ENCODE data around the gene E2F6.
"Not testable (repeated sequence)": the region's sequence is repeated elsewhere in the genome, so short reads cannot be mapped to it uniquely, and the experiment has no call there.

The E2F6 gene

DNA sequence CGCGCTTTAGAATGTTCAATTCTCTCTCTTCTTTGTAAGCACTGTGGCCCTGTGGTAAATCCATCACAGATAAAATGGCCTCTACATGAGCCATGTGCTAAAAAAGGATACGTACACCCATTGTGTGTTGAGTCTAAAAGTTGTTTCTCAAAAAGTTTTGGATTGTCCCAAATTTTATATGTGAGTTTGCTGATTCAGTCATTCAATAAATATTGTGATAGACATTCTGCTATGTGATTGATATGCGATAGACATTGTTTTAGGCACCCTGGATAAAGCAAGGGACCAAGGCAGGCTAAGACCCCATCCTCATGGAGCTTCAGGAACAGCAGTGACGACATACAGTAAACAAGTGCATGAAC, 53.5 kb downstream of the E2F6 start:
- DNase-seq (ENCODE audit: low read depth): no peak

DNA sequence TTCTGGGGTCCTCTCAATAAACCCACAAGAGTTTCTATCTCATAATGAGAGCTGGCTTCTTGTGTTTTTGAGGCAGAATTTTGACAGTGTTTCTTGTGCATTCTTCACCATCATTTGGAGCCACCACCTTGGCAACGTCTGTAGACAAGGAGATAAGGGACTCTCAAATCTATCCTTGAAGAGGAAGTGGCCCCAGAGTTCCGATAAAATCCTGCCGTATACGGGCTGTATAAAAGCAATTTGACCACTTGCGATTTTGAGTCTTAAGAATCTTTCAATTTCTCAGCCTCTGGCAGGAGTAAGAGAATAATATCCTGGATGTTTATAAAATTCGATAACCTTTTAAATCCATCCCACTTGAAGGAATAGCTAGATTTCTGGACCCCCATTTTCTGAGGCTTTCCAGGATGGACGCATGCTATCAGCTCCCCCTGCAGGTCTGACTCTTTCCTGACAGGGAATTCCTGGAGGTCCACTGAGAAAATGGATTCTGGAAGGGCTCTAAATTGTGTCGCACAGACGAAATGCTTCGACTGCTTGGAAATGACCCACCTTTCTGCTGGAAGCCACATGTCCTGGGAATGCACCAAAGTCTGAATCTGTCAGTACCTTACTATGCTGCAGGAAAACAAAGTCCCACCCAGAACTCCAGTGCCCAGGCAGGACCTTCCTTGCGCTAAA, 54.1 kb downstream of the E2F6 start:
- no peak for DNase-seq (ENCODE audit: low read depth)

DNA sequence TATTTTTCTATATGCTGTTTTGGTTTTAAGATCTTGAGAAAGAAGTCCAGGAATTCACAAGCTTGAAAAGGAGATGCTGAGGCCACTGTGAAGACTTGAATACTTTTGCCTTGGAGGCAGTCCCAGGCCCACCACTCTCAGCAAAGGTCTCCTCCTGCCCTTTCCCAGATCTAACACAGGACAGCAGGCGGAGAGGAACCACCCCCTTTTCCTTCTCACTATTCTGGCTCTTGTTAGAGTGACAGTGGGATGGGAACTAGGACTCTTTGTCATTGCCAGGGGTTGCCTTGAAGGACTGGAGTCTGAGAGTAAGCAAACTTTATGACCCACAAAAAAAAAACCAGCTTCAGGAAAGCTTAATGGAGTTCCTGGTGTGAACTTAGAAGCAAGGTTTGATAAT, 54.7 kb downstream of the E2F6 start:
- DNase-seq (ENCODE audit: low read depth): no peak

- DNase-seq (ENCODE audit: low read depth): no peak
These were observed 55.9 kb downstream of the E2F6 start for GRCh38 chr2:11410101-11410500.

GRCh38 chr2:11409572-11409959, 56.4 kb downstream of the E2F6 start:
- no peak for DNase-seq (ENCODE audit: low read depth)

DNA sequence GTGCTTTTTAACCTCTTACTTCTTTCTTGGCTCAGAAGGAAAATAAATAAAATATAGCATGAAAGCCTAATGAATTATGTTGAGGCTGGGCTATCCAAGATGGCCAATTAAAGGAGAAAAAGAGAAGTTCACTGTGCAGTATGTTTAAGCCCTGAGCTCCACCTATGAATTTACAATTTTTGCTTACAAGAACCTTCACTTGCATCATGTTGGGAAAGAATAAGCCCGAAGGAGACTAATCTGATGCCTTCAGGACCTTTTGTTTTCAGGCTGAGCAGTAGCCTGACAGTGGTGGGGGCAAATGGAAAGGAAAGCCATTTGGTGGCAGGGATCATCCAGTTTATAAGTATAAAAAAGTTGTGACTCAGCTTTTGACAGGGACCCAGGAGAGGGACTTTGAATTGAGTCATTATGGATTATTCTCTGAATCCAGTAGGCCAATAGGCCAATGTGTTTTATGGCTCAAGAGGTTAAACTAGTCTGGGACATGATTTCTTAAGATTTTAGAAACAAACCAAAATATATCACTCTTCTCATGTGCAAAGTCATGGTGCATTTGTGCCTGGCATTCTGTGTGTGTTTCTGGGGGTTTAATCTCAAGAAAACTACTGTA, 56.9 kb downstream of the E2F6 start:
- DNase-seq (ENCODE audit: low read depth): no peak

DNA sequence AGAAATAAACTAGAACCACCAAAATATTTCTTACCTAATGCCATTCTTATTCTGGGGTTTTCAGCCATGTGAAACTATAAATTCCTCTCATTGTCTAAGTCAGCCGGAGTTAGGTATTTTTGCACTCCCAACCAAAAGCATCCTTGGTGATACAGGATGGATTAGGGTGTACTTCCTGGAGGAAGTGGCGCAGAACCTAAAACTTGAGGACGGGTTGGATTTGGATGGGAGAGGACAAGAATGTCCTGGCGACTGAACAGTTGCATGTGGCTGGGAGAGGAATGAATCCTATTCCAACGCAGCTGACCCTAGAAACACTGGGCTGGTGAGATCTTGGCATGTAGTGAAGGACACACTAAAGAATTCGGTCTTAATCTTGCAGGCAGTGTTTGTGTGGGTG, 58.5 kb downstream of the E2F6 start:
- DNase-seq (ENCODE audit: low read depth): no peak

- no peak for DNase-seq (ENCODE audit: low read depth)
These were observed 59.0 kb downstream of the E2F6 start for GRCh38 chr2:11406958-11407381.

DNA sequence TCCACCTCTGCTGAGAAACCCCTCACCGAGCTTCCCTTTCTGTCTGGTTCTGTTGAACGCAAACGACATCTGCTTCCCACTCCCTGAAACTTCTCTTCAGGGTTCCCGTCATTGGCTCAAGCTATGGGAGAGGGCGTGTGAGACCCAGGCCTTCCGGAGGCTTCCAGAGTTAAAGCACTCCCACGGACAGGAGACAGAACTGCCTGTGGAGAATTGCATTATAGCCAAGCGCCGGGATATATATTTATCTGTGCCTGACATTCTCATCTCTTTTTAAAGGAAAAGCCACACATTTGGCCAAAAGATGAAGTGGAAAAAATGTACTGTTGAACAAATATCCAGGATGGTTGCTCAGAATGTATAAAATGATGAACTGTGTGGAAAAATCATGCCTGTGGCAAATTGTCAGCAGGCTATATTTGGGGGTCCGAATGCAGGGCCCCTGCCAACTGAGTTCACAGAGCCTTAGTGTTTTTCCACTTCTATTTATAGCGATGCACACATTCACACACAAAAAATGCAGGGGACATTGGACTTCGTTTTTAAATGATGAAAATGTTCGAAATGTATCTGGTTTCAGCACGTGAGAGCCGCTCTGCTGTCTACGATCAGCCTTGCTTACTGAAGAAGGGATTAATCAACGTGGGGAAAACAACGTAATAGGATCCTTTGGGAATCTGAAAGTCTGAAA, 59.5 kb downstream of the E2F6 start:
- DNase-seq (ENCODE audit: low read depth): no peak

GRCh38 chr2:11405599-11406266, 60.2 kb downstream of the E2F6 start:
- no peak for DNase-seq (ENCODE audit: low read depth)

DNA sequence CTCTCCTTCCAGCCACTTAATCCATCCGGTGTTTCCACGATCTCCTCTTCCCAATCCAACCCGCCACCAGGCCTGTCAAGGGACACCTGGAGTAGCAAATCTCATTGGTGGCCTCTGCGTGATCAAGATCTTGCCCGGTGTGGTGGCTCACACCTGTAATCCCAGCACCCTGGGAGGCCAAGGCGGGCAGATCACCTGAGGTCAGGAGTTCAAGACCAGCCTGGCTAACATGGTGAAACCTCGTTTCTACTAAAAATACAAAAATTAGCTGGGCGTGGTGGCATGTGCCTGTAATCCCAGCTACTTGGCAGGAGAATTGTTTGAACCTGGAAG, 60.9 kb downstream of the E2F6 start:
- not testable (repeated sequence) for DNase-seq (ENCODE audit: low read depth)

GRCh38 chr2:11404376-11405073, 61.4 kb downstream of the E2F6 start:
- DNase-seq (ENCODE audit: low read depth): no peak

- DNase-seq (ENCODE audit: low read depth): no peak
These were observed 63.5 kb downstream of the E2F6 start for GRCh38 chr2:11402436-11402835.

GRCh38 chr2:11399438-11399762, 66.6 kb downstream of the E2F6 start:
- no peak for DNase-seq (ENCODE audit: low read depth)

GRCh38 chr2:11398750-11399437, 67.1 kb downstream of the E2F6 start:
- no peak for DNase-seq (ENCODE audit: low read depth)

GRCh38 chr2:11397513-11397912, 68.4 kb downstream of the E2F6 start:
- DNase-seq (ENCODE audit: low read depth): no peak

DNA sequence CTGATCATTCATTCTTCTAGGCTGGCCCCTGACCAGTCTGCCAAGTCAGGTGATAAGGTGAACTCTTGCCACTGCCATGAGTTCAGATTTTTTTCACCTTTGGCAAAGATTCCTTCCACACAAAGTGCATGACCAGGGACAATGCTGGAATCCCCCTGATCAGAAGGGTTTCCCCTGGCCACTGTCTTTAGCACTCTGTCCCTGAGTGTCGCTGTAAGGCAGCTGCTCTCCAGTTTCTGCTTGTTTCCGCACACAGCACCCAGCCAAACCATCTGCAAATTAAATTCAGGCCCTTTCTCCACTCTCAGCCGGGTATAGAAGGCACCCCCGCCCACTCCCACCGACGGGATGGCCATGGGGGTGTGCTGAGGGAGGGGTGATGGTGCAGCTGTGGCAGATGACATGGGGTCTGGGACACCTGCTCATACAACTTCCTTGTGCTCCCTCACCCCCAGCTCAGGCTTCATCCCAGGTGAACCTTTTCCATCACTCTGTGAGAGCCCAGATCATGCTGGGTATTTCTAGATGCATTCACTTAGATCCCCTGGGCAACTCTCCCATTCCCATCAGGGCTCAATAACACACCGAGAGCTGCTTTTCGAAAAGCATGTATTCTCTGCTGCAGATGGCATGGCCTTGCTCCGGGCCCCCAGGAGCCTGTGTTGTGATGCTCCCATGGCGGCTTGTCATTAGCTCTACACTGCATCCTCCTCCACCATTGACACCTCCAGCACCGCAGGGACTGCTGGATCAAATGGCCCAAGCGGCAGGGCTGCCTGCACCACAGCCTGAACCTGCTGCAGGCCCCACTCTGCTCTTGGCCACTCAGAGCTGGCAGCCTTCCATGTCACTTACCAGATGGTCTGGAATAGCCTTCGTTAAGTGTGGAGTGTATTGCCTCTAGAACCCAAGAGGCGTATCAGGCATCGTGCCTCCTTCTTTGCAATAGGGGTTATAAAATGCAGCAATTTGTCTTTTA, 69.2 kb downstream of the E2F6 start:
- no peak for DNase-seq (ENCODE audit: low read depth)

DNA sequence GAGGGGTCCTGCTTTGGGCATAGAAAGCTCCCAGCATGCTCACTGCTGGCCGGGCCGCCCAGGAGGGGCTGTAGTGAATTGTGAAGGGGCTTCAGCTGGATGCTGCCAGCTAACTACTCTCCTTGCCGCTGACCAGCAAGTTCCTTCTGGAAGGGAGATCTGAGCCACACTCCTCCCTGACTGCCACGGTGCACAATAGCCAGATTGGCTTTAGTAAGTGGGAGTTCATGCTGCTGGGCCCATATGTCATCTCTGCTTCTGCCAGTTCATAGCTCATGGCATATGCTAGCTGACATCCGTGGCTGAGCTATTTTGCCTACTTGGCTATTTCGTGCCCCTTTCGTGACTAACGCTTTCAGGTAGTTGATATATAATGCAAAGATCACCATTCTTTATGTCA, 69.9 kb downstream of the E2F6 start:
- DNase-seq (ENCODE audit: low read depth): no peak

- DNase-seq (ENCODE audit: low read depth): no peak
These were observed 70.6 kb downstream of the E2F6 start for GRCh38 chr2:11395389-11395788.
